HepG2 (cell line): ENCODE measurements around the gene HSPB7. TPM values are rescaled to one million over a fixed set of nuclear protein-coding genes. Genes with fewer than 3 reads are reported as not detected.

ENCODE experiments used
- CBX5 ChIP-seq: sonication (generic); formaldehyde crosslinking; IDR thresholded peaks from 2 replicates; pipeline ENCODE4 v1.4.0; 2020; ENCODE audit warnings: missing genetic modification reagents, borderline replicate concordance
- DNMT1 ChIP-seq: sonication (generic); formaldehyde crosslinking; IDR thresholded peaks from 2 replicates; pipeline ENCODE4 v1.5.1; 2020; ENCODE audit warnings: mild to moderate bottlenecking, missing genetic modification reagents
- KLF9 ChIP-seq: IDR thresholded peaks from 2 replicates; pipeline ENCODE4 v1.6.1; 2016; ENCODE audit warnings: low read depth
- MYNN ChIP-seq: sonication (generic); formaldehyde crosslinking; IDR thresholded peaks from 2 replicates; pipeline ENCODE4 v1.4.0; 2020; ENCODE audit warnings: mild to moderate bottlenecking, low read depth, missing genetic modification reagents
- PAF1 ChIP-seq: IDR thresholded peaks from 2 replicates; pipeline ENCODE4 v1.6.1; 2016; ENCODE audit warnings: missing genetic modification reagents, missing compliant biosample characterization
- TARDBP ChIP-seq: sonication (generic); formaldehyde crosslinking; IDR thresholded peaks from 2 replicates; pipeline ENCODE4 v1.8.0; 2022; ENCODE audit warnings: mild to moderate bottlenecking, missing genetic modification reagents
- ZFX ChIP-seq: sonication (generic); formaldehyde crosslinking; IDR thresholded peaks from 2 replicates; pipeline ENCODE4 v1.4.0; 2020; ENCODE audit warnings: mild to moderate bottlenecking, low read depth, missing genetic modification reagents, moderate library complexity
- ZNF12 ChIP-seq: sonication (generic); formaldehyde crosslinking; IDR thresholded peaks from 2 replicates; pipeline ENCODE4 v1.5.0; 2020; ENCODE audit warnings: missing genetic modification reagents
- polyA plus RNA-seq, 8 experiments: library from polyadenylated mRNA; depleted of rRNA in 3 of 8; stranded (reverse) in 7 of 8; unstranded in 1 of 8; fragments of >200 nt; fragmentation: Illumina TruSeq in 4 of 8; extraction: Trizol in 4 of 8; gene quantifications; 2 replicates each; pipeline versions ENCODE4 v1.2.1 to v1.2.3, GENCODE V29; 2011 to 2016; ENCODE audit warnings: low read depth in 4 of 8, missing spikeins in 1 of 8, mixed read lengths in 1 of 8; ENCODE audit not compliant: insufficient read depth in 1 of 8
- total RNA-seq, 5 experiments: library from RNA; depleted of rRNA; stranded (reverse); fragments of >200 nt; fragmentation: Illumina TruSeq; extraction: Trizol; gene quantifications; 2 replicates each; pipeline ENCODE4 v1.2.3, GENCODE V29; 2016; ENCODE audit warnings: low read depth in 1 of 5
- TF ChIP-seq, protein P1 (sequence below): sonication (generic); formaldehyde crosslinking; IDR thresholded peaks from 2 replicates; pipeline ENCODE4 v1.4.0; 2020; ENCODE audit warnings: missing genetic modification reagents, borderline replicate concordance
- TF ChIP-seq, protein P2 (sequence below): sonication (generic); formaldehyde crosslinking; IDR thresholded peaks from 2 replicates; pipeline ENCODE4 v1.5.1; 2020; ENCODE audit warnings: missing genetic modification reagents, mild to moderate bottlenecking, borderline replicate concordance
- TF ChIP-seq, protein P3 (sequence below): sonication (generic); formaldehyde crosslinking; IDR thresholded peaks from 2 replicates; pipeline ENCODE4 v1.9.0; 2021; ENCODE audit warnings: missing genetic modification reagents, mild to moderate bottlenecking, borderline replicate concordance
- TF ChIP-seq, protein P4 (sequence below): sonication (generic); formaldehyde crosslinking; IDR thresholded peaks from 2 replicates; pipeline ENCODE4; 2020; ENCODE audit warnings: missing genetic modification reagents, mild to moderate bottlenecking, borderline replicate concordance
- TF ChIP-seq, protein P5 (sequence below): sonication (generic); formaldehyde crosslinking; IDR thresholded peaks from 2 replicates; pipeline ENCODE4 v1.4.0; 2020; ENCODE audit warnings: missing genetic modification reagents
- TF ChIP-seq, protein P6 (sequence below): sonication (generic); formaldehyde crosslinking; IDR thresholded peaks from 2 replicates; pipeline ENCODE4 v1.4.0; 2020; ENCODE audit warnings: missing genetic modification reagents
- TF ChIP-seq, protein P7 (sequence below): IDR thresholded peaks from 2 replicates; pipeline ENCODE4 v1.6.1; 2016; ENCODE audit warnings: low read depth, borderline replicate concordance

The HSPB7 gene
- total and polyA plus RNA-seq, 2 of the 13 experiments (the other 11 are each of a cell fraction or from before 2014, with no cell fraction given), result 0.20 TPM; not detected in 1

DNA sequence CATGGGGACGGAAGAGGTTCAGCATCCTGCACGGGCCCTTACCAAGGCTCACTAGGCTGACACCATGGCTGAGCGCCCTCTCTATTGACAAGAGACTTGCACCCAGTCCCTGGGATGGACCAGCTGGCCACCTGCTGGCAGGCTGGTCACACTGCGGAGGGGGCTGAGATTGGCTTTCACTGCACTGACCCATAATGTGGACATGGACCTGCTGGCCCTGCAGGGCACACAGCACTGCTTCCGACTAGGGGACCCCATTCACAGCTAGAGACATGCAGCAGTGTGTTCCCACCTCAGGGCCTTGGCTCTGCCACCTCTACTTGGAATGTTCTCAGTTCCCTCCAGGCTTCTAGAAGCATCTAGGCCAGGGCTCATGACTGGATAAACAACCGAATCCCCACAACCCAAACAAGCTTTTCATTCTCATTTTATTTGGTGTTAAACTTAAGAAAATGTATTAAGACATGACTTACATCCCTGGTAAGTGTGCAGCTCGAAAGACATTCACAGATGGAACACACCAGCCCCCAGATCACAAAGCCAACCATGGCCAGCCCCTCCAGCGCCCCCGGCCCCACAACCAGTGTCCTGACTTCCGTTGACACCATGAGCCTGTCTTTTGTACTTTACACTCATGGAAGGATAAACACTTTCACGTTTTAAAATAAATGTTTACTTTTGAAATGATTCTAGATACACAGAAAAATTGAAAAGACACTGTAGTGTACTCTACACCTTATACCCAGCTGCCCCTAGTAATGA, 23.1 kb downstream of the HSPB7 start (continued):
- TF ChIP-seq, protein P1, sequence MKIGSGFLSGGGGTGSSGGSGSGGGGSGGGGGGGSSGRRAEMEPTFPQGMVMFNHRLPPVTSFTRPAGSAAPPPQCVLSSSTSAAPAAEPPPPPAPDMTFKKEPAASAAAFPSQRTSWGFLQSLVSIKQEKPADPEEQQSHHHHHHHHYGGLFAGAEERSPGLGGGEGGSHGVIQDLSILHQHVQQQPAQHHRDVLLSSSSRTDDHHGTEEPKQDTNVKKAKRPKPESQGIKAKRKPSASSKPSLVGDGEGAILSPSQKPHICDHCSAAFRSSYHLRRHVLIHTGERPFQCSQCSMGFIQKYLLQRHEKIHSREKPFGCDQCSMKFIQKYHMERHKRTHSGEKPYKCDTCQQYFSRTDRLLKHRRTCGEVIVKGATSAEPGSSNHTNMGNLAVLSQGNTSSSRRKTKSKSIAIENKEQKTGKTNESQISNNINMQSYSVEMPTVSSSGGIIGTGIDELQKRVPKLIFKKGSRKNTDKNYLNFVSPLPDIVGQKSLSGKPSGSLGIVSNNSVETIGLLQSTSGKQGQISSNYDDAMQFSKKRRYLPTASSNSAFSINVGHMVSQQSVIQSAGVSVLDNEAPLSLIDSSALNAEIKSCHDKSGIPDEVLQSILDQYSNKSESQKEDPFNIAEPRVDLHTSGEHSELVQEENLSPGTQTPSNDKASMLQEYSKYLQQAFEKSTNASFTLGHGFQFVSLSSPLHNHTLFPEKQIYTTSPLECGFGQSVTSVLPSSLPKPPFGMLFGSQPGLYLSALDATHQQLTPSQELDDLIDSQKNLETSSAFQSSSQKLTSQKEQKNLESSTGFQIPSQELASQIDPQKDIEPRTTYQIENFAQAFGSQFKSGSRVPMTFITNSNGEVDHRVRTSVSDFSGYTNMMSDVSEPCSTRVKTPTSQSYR (CRISPR knock-in tag), result no peak
- TF ChIP-seq DNMT1 (CRISPR knock-in tag) (no peak), CBX5 (CRISPR knock-in tag) (peak; percentile 34; the same call in 1 of the 2 replicates), KLF9 (CRISPR knock-in tag) (no peak), PAF1 (CRISPR knock-in tag) (no peak), MYNN (CRISPR knock-in tag) (no peak), ZNF12 (no peak), ZFX (CRISPR knock-in tag) (0 out of 2 replicates have a peak, but pooled peaks have one; percentile 39), TARDBP (CRISPR knock-in tag) (0 out of 2 replicates have a peak, but pooled peaks have one; percentile 37)
- TF ChIP-seq, protein P2, sequence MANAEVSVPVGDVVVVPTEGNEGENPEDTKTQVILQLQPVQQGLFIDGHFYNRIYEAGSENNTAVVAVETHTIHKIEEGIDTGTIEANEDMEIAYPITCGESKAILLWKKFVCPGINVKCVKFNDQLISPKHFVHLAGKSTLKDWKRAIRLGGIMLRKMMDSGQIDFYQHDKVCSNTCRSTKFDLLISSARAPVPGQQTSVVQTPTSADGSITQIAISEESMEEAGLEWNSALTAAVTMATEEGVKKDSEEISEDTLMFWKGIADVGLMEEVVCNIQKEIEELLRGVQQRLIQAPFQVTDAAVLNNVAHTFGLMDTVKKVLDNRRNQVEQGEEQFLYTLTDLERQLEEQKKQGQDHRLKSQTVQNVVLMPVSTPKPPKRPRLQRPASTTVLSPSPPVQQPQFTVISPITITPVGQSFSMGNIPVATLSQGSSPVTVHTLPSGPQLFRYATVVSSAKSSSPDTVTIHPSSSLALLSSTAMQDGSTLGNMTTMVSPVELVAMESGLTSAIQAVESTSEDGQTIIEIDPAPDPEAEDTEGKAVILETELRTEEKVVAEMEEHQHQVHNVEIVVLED (CRISPR knock-in tag), result no peak
- TF ChIP-seq, protein P3, sequence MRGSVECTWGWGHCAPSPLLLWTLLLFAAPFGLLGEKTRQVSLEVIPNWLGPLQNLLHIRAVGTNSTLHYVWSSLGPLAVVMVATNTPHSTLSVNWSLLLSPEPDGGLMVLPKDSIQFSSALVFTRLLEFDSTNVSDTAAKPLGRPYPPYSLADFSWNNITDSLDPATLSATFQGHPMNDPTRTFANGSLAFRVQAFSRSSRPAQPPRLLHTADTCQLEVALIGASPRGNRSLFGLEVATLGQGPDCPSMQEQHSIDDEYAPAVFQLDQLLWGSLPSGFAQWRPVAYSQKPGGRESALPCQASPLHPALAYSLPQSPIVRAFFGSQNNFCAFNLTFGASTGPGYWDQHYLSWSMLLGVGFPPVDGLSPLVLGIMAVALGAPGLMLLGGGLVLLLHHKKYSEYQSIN (CRISPR knock-in tag), result no peak
- TF ChIP-seq, protein P4, sequence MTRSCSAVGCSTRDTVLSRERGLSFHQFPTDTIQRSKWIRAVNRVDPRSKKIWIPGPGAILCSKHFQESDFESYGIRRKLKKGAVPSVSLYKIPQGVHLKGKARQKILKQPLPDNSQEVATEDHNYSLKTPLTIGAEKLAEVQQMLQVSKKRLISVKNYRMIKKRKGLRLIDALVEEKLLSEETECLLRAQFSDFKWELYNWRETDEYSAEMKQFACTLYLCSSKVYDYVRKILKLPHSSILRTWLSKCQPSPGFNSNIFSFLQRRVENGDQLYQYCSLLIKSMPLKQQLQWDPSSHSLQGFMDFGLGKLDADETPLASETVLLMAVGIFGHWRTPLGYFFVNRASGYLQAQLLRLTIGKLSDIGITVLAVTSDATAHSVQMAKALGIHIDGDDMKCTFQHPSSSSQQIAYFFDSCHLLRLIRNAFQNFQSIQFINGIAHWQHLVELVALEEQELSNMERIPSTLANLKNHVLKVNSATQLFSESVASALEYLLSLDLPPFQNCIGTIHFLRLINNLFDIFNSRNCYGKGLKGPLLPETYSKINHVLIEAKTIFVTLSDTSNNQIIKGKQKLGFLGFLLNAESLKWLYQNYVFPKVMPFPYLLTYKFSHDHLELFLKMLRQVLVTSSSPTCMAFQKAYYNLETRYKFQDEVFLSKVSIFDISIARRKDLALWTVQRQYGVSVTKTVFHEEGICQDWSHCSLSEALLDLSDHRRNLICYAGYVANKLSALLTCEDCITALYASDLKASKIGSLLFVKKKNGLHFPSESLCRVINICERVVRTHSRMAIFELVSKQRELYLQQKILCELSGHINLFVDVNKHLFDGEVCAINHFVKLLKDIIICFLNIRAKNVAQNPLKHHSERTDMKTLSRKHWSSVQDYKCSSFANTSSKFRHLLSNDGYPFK (CRISPR knock-in tag), result peak; percentile 37; the same call in 1 of the 2 replicates
- TF ChIP-seq, protein P5, sequence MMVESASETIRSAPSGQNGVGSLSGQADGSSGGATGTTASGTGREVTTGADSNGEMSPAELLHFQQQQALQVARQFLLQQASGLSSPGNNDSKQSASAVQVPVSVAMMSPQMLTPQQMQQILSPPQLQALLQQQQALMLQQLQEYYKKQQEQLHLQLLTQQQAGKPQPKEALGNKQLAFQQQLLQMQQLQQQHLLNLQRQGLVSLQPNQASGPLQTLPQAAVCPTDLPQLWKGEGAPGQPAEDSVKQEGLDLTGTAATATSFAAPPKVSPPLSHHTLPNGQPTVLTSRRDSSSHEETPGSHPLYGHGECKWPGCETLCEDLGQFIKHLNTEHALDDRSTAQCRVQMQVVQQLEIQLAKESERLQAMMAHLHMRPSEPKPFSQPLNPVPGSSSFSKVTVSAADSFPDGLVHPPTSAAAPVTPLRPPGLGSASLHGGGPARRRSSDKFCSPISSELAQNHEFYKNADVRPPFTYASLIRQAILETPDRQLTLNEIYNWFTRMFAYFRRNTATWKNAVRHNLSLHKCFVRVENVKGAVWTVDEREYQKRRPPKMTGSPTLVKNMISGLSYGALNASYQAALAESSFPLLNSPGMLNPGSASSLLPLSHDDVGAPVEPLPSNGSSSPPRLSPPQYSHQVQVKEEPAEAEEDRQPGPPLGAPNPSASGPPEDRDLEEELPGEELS (CRISPR knock-in tag), result no peak
- TF ChIP-seq, protein P6, sequence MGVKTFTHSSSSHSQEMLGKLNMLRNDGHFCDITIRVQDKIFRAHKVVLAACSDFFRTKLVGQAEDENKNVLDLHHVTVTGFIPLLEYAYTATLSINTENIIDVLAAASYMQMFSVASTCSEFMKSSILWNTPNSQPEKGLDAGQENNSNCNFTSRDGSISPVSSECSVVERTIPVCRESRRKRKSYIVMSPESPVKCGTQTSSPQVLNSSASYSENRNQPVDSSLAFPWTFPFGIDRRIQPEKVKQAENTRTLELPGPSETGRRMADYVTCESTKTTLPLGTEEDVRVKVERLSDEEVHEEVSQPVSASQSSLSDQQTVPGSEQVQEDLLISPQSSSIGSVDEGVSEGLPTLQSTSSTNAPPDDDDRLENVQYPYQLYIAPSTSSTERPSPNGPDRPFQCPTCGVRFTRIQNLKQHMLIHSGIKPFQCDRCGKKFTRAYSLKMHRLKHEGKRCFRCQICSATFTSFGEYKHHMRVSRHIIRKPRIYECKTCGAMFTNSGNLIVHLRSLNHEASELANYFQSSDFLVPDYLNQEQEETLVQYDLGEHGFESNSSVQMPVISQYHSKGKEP, result no peak
- TF ChIP-seq, protein P7, sequence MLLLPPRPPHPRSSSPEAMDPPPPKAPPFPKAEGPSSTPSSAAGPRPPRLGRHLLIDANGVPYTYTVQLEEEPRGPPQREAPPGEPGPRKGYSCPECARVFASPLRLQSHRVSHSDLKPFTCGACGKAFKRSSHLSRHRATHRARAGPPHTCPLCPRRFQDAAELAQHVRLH (CRISPR knock-in tag), result peak; percentile 36; the same call in 1 of the 2 replicates
